Fibroblast of pulmonary artery (primary cell): ENCODE results near the gene GARNL3.

ENCODE experiments used
- DNase-seq: peaks from one replicate; pipeline ENCODE4 v3.0.0-alpha.2; 2010; ENCODE audit warnings: low read depth
- H3K4me3 ChIP-seq: replicated peaks from 2 replicates; pipeline ENCODE4 v1.5.1; 2011; ENCODE audit warnings: low read depth, mild to moderate bottlenecking, control low read depth, low read length, moderate library complexity
- TF ChIP-seq, protein P1 (sequence below): IDR thresholded peaks from 2 replicates; pipeline ENCODE4 v1.5.1; 2011; ENCODE audit warnings: mild to moderate bottlenecking, control low read depth, low read length, inconsistent platforms; ENCODE audit errors: missing control alignments

The GARNL3 gene

DNA sequence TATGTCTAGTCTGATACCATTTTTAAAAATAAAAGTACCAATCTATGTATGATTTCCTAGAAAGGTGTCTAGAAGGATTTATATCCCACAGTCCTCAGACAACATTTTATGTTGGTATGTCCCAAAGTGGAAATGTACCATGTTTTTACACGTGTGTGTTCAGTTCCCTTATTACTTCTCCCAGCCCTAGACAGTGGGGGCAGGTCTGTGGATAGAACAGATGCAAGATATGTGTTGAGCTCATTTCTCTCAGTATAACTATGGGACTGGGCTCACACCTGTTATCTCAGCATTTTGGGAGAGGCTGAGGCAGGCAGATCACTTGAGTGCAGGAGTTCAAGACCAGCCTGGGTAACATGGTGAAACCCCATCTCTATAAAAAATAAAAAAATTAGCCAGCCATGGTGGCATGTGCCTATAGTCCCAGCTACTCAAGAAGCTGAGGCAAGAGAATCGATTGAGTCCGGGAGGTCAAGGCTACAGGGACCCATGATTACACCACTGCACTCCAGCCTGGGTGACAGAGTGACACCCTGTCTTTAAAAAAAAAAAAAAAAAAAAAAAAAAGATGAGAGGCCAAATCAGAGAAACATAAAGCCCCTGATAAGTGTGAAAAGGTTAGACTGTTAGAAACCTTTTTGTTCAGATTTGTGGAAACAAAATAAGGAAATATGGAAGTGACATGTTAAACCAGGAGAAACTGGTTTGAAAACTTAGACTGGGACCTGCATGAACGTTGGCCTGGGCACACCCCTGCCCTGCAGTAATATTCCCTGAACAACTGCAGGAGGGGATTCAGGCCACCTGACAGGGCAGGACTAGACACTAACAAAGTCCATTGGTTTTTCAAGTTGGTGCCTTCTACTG is 125.0 kb downstream of the GARNL3 start:
- H3K4me3 ChIP-seq, result no peak overlapping the region
- TF ChIP-seq, protein P1, sequence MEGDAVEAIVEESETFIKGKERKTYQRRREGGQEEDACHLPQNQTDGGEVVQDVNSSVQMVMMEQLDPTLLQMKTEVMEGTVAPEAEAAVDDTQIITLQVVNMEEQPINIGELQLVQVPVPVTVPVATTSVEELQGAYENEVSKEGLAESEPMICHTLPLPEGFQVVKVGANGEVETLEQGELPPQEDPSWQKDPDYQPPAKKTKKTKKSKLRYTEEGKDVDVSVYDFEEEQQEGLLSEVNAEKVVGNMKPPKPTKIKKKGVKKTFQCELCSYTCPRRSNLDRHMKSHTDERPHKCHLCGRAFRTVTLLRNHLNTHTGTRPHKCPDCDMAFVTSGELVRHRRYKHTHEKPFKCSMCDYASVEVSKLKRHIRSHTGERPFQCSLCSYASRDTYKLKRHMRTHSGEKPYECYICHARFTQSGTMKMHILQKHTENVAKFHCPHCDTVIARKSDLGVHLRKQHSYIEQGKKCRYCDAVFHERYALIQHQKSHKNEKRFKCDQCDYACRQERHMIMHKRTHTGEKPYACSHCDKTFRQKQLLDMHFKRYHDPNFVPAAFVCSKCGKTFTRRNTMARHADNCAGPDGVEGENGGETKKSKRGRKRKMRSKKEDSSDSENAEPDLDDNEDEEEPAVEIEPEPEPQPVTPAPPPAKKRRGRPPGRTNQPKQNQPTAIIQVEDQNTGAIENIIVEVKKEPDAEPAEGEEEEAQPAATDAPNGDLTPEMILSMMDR, result no peak
- DNase-seq, result no peak

DNA sequence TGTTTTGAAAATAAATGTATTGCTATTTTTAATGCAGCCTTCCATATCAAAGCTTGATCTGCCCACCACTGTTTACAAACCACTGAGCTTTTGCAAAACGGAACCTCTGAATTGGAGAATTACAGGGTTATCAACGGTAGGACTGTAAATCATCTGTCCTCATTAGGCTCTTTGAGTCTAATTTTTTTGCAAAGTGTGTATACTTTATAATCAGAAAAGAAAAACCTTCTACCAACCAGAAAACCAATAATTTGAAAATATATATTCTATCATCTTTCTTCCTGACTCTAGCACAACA is 125.6 kb downstream of the GARNL3 start:
- TF ChIP-seq, protein P1, result no peak
- DNase-seq, result no peak
- no peak overlapping the region for H3K4me3 ChIP-seq

DNA sequence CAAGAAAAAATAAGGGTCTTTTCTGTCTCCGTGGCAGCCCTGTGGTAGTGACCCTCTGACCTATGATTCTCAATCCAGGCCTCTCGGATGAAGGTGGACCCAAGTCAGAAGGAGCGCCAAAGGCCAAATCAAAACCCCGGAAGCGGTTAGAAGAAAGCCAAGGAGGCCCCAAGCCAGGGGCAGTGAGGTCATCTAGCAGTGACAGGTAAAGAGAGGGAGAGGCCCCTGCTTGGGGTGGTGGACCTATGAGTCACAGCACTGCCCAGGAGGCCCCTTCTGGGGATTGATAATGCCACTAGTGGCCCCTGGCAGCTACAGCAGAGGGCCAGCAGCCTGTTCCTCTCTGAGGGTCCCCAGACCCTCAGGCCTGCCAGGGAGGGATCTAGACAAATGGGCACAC is 126.0 kb downstream of the GARNL3 start:
- H3K4me3 ChIP-seq, result no peak overlapping the region
- TF ChIP-seq, protein P1, result no peak
- DNase-seq, result no peak

DNA sequence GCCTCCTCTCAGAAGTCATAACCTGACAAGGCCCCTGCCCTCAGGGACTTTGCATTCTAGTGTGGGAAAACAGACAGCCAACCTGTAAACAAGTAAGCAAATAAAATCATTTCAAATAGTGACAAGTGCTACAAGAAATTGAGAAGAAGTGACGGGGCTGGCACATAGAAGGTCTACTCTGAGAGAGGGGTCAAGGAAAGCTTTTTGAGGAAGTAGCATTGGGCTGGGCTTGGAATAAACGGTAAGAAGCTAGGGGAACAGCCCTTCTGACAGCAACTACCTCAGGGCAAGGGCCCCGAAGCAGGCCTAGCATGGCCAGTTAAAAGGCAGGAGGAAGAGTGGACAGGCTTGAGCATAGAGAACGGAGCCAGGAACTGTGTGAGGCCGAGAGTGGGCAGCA is 127.6 kb downstream of the GARNL3 start:
- TF ChIP-seq, protein P1, result no peak
- no peak overlapping the region for H3K4me3 ChIP-seq
- DNase-seq, result no peak

DNA sequence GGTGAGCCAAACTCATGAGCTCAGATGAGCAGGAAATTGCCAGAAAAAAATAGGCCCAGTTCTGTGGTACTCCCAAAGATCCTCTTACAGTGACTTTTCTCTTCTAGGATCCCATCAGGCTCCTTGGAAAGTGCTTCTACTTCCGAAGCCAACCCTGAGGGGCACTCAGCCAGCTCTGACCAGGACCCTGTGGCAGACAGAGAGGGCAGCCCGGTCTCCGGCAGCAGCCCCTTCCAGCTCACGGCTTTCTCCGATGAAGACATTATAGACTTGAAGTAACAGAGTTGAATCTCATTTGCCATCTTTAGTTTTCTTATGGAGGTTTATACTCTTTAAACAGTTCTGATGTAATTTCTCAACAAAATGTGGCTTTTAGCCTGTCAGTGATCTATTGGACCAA is 128.4 kb downstream of the GARNL3 start:
- TF ChIP-seq, protein P1, result no peak
- no peak for DNase-seq
- H3K4me3 ChIP-seq, result no peak overlapping the region

DNA sequence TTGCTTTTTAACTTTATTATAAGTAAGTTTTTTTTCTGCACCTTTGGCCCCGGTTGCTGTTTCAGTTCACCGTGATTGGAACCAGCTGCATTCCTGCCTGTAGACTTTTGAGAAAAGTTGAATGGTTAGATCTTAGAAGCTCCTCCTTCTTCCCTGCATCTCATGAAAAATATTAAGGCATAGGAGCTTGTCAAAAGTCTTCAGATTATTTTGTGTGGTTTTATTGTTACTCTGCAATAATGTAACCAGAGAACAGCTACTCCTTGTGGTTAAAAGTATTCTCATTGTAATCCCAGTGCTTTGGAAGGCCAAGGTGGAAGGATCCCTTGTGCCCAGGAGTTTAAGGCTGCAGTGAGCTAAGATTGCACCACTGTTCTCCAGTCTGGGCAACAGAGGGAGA is 129.1 kb downstream of the GARNL3 start:
- TF ChIP-seq, protein P1, result peak; percentile 42
- DNase-seq, result peak; percentile 57
- no peak overlapping the region for H3K4me3 ChIP-seq

DNA sequence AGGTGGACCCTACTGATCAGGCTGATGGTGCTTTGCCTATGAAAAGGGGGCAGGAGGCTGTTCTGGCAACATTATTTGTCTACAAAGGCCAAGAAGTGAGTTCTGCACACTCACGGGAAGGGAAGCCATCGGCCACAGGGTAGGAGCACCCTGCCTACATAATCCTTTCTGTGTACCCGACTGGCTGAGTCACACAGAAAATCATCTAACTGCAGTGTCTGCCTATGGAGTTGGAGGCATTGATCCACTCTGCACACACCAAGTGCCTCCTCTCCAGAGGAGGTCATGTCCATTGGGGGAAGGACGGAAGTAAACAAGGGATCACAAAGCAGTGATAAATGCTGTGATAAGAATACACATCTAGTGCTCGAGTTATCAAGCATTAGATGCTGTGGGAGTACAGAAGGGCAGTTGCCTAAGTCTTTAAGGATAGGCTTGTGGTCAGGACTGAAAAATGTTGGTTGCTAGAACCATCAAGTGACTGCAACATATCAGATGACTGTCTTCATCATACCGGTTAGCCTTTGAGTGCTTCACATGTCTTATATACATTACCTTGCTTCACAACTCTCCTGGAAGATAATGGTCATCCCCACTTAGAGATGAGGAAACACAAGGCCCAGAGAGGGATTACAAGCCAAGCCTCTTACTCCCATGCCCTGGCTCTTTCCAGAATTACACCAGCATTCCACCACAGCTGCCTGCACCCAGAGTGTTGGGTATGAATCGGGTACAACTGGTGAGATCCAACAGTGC is 131.1 kb downstream of the GARNL3 start:
- TF ChIP-seq, protein P1, result no peak
- H3K4me3 ChIP-seq, result no peak overlapping the region
- DNase-seq, result no peak
